PC-9 (cell line): ENCODE data around the gene RAB39A. TPM values are rescaled to one million over a fixed set of nuclear protein-coding genes. Genes with fewer than 3 reads are reported as not detected.
"Not testable (repeated sequence)": the region's sequence is repeated elsewhere in the genome, so short reads cannot be mapped to it uniquely, and the experiment has no call there.

Source experiments
- BruUV-seq: library from RNA; stranded (reverse); fragments of 400-500 nt; replicated peaks from 2 replicates; lab custom pipeline; 2021; lab: Mats Ljungman, UMichigan
- CTCF ChIA-PET: fragments of 300-600 bp; sonication (Branson Sonifier 250); formaldehyde crosslinking; loops from one replicate; lab custom pipeline; 2022; ENCODE audit warnings: antibody characterized with exemption; lab: Charles Lee
- POLR2A ChIA-PET: fragments of 300-600 bp; sonication (Branson Sonifier 250); formaldehyde crosslinking; loops from one replicate; lab custom pipeline; 2022; ENCODE audit warnings: antibody characterized with exemption; ENCODE audit not compliant: unreplicated experiment; lab: Charles Lee
- DNase-seq, 2 experiments: peaks; one replicate each; pipeline versions ENCODE4 v3.0.0 to v3.0.0-alpha.2; 2015 to 2022; ENCODE audit warnings: mixed read lengths in 1 of 2
- H2AFZ ChIP-seq: fragments of 200-600 bp; sonication (generic); 2 replicates; pipeline ENCODE4 v1.8.1; 2017; ENCODE audit warnings: antibody characterized with exemption
- H3F3A ChIP-seq: fragments of 200-600 bp; sonication (generic); 2 replicates; pipeline ENCODE4 v1.8.1; 2017; ENCODE audit warnings: antibody characterized with exemption, mild to moderate bottlenecking, low read depth; ENCODE audit not compliant: insufficient read depth
- H3K27ac ChIP-seq: fragments of 200-600 bp; sonication (generic); 2 replicates; pipeline ENCODE4 v1.6.1; 2016; ENCODE audit warnings: mixed run types
- H3K27me3 ChIP-seq: fragments of 200-600 bp; sonication (generic); 2 replicates; pipeline ENCODE4 v1.6.1; 2016; ENCODE audit warnings: low read depth, mixed run types; ENCODE audit not compliant: insufficient read depth
- H3K36me3 ChIP-seq: fragments of 200-600 bp; sonication (generic); 2 replicates; pipeline ENCODE4 v1.6.1; 2016; ENCODE audit warnings: low read depth, mixed run types
- H3K4me1 ChIP-seq: fragments of 200-600 bp; sonication (generic); replicated peaks from 2 replicates; pipeline ENCODE4 v1.6.1; 2016; ENCODE audit warnings: mixed run types; ENCODE audit not compliant: insufficient read depth
- H3K4me2 ChIP-seq: fragments of 200-600 bp; sonication (generic); 2 replicates; pipeline ENCODE4 v1.6.1; 2017; ENCODE audit warnings: mixed run types
- H3K4me3 ChIP-seq: fragments of 200-600 bp; sonication (generic); 2 replicates; pipeline ENCODE4 v1.6.1; 2016; ENCODE audit warnings: mixed run types
- H3K79me2 ChIP-seq: fragments of 200-600 bp; sonication (generic); 2 replicates; pipeline ENCODE4 v1.6.1; 2017; ENCODE audit warnings: low read depth, mixed run types
- H3K9me2 ChIP-seq: fragments of 200-600 bp; sonication (generic); 2 replicates; pipeline ENCODE4 v1.8.1; 2017; ENCODE audit warnings: mild to moderate bottlenecking; ENCODE audit not compliant: insufficient read depth
- H3K9me3 ChIP-seq: fragments of 200-600 bp; sonication (generic); 2 replicates; pipeline ENCODE4 v1.8.1; 2016; ENCODE audit warnings: low read depth; ENCODE audit not compliant: insufficient read depth
- H4K20me1 ChIP-seq: fragments of 200-600 bp; sonication (generic); 2 replicates; pipeline ENCODE4 v1.8.1; 2017; ENCODE audit not compliant: insufficient read depth
- EZH2 ChIP-seq: fragments of 200-600 bp; sonication (generic); IDR thresholded peaks from 2 replicates; pipeline ENCODE4 v1.8.0; 2017; ENCODE audit warnings: antibody characterized with exemption, low read depth
- intact Hi-C: fragments of 100-400 bp; cut with micrococcal nuclease; formaldehyde crosslinking; loops from one replicate; pipeline ENCODE4 v1.10.0; 2022; ENCODE audit not compliant: unreplicated experiment
- total RNA-seq: library from RNA; stranded (reverse); gene quantifications from 2 replicates; pipeline ENCODE4 v1.2.3, GENCODE V29; 2021
- TF ChIP-seq, protein P1 (sequence below): fragments of 200-600 bp; sonication (generic); conservative IDR thresholded peaks from 2 replicates; pipeline ENCODE4 v1.6.1; 2017; ENCODE audit warnings: mixed run types, antibody characterized with exemption, mild to moderate bottlenecking, moderate library complexity

The RAB39A gene
- total RNA-seq, 1 experiment from 2014 or later: not detected

DNA sequence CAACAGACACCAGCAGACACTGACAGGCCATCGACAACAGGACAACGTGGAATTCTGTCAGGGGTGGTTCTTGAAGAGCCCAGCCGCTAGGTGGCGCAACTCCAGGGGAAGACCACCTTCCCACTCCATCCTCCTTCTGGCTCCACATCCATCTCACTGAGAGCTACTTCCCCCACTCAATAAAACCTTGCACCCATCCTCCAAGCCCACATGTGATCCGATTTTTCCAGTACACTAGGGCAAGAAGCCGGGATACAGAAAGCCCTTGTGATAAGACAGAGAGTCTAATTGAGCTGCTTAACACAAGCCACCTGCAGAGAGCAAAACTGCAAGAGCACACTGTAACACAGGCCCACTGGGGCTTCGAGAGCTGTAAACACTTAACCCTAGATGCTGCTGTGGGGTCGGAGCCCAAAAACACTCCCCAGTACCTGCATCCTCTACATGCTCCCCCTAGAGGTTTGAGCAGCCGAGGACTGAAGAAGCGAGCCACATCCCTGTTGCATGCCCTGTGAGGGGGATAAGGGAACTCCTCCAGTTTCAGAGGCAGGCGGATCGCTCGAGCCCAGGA is 11.5 kb upstream of the RAB39A start:
- no peak for TF ChIP-seq EZH2
- TF ChIP-seq, protein P1, sequence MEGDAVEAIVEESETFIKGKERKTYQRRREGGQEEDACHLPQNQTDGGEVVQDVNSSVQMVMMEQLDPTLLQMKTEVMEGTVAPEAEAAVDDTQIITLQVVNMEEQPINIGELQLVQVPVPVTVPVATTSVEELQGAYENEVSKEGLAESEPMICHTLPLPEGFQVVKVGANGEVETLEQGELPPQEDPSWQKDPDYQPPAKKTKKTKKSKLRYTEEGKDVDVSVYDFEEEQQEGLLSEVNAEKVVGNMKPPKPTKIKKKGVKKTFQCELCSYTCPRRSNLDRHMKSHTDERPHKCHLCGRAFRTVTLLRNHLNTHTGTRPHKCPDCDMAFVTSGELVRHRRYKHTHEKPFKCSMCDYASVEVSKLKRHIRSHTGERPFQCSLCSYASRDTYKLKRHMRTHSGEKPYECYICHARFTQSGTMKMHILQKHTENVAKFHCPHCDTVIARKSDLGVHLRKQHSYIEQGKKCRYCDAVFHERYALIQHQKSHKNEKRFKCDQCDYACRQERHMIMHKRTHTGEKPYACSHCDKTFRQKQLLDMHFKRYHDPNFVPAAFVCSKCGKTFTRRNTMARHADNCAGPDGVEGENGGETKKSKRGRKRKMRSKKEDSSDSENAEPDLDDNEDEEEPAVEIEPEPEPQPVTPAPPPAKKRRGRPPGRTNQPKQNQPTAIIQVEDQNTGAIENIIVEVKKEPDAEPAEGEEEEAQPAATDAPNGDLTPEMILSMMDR: peak; percentile 84
- Histone ChIP-seq H3K4me2 (no peak overlapping the region), H3K4me3 (no peak overlapping the region), H4K20me1 (no peaks in the 10 kb centered on the region), H3K9me3 (no peaks in the 10 kb centered on the region), H3F3A (no peaks in the 10 kb centered on the region), H3K27me3 (no peaks in the 10 kb centered on the region), H3K4me1 (no peaks in the 10 kb centered on the region), H3K36me3 (no peaks in the 10 kb centered on the region), H3K9me2 (no peaks in the 10 kb centered on the region), H3K27ac (no peak overlapping the region), H2AFZ (no peak overlapping the region), H3K79me2 (no peaks in the 10 kb centered on the region)
- ChIA-PET POLR2A (no interaction called here), CTCF (no interaction called here)
- intact Hi-C loops: no loop called here
- peak in 1 of 2 experiments; percentile 14 for DNase-seq
- no TSS peak for BruUV-seq

DNA sequence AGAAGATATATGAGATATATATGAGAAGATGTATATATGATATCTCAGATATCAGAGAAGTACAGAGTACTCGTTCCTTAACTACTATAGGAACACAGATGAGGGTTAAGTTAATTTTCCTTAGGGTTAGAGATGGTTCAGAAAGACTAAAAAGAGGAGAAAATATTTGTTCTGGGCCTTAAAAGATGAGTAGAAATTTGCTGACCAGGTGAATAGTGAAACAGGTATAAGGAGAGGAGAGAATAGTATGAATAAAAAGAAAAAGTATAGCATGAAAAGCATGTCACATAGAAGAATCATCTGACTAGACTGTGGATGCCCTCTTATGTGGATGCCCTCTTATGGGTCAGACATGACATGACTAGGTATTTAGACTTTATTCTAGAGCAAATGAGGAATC is 6.3 kb upstream of the RAB39A start:
- no peaks in the 10 kb centered on the region for H3K4me1 ChIP-seq
- no peaks in the 10 kb centered on the region for H3K9me3 ChIP-seq
- no peak overlapping the region for H3K27ac ChIP-seq
- no peaks in the 10 kb centered on the region for H3F3A ChIP-seq
- BruUV-seq: no TSS peak
- peaks cover 18% of the 10 kb centered on the region for H3K27me3 ChIP-seq
- TF ChIP-seq, protein P1: no peak
- no peak for TF ChIP-seq EZH2
- no peak overlapping the region for H2AFZ ChIP-seq
- H3K4me2 ChIP-seq: no peak overlapping the region
- no peak for DNase-seq
- intact Hi-C loops: no loop called here
- CTCF ChIA-PET: no interaction called here
- no peaks in the 10 kb centered on the region for H3K79me2 ChIP-seq
- H3K4me3 ChIP-seq: no peak overlapping the region
- POLR2A ChIA-PET: no interaction called here
- no peaks in the 10 kb centered on the region for H3K36me3 ChIP-seq
- no peaks in the 10 kb centered on the region for H4K20me1 ChIP-seq
- H3K9me2 ChIP-seq: no peaks in the 10 kb centered on the region

DNA sequence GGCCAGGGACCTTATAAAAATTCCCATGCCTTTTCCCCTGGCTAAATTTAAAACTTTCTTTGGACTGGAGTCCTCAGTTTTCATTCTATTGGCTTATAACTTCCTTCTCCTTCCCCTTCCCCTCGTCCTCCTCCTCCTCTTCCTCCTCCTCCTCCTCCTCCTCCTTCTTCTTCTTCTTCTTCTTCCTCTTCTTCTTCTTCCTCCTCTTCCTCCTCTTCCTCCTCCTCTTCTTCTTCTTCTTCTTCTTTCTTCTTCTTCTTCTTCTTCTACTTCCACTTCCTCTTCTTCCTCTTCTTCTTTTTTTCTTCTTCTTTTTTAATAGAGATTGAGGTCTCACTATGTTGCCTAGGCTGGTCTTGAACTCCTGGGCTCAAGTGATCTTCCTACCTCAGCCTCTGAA is 4.7 kb upstream of the RAB39A start:
- H3K36me3 ChIP-seq, H3K9me2 ChIP-seq, POLR2A ChIA-PET, H3K79me2 ChIP-seq, H3K4me1 ChIP-seq, H3K27ac ChIP-seq, H3F3A ChIP-seq, H3K4me2 ChIP-seq, H2AFZ ChIP-seq, intact Hi-C loops, DNase-seq, H4K20me1 ChIP-seq, BruUV-seq, H3K9me3 ChIP-seq, H3K4me3 ChIP-seq, CTCF ChIA-PET: not testable (repeated sequence)
- peaks cover 18% of the 10 kb centered on the region for H3K27me3 ChIP-seq

DNA sequence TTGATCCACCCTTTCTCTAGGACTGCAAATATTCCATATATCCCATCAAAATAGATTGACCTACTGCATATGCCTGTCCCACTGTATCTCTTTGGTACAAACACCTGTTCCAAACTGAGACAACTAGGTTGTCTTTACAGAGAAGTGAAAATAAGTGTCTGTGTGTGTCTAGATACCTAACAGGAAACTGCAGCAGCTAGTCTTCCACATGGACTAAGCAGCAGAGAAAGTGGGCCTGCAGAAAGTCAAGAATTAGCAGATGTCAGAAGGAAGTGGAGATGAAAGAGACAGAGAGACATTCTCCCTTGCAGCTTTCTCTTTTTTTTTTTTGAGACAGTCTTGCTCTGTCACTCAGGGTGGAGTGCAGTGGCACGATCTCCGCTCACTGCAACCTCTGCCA is 3.9 kb upstream of the RAB39A start:
- DNase-seq: no peak
- Histone ChIP-seq H3F3A (no peaks in the 10 kb centered on the region), H3K9me2 (no peaks in the 10 kb centered on the region), H3K4me1 (no peaks in the 10 kb centered on the region), H3K9me3 (no peaks in the 10 kb centered on the region), H2AFZ (no peak overlapping the region), H3K36me3 (no peaks in the 10 kb centered on the region), H3K4me2 (no peak overlapping the region), H3K79me2 (no peaks in the 10 kb centered on the region), H4K20me1 (no peaks in the 10 kb centered on the region), H3K27me3 (peaks cover 18% of the 10 kb centered on the region), H3K4me3 (no peak overlapping the region), H3K27ac (no peak overlapping the region)
- TF ChIP-seq EZH2: no peak
- TF ChIP-seq, protein P1: no peak
- ChIA-PET POLR2A (interaction anchor here (0.6 kb wide), 1 partner anchor 276 kb away, joined by 7 read pairs; no protein-coding TSS in a partner anchor), CTCF (no interaction called here)
- intact Hi-C loops: no loop called here
- no TSS peak for BruUV-seq
